ENCODE data around the gene VENTX.

DNA sequence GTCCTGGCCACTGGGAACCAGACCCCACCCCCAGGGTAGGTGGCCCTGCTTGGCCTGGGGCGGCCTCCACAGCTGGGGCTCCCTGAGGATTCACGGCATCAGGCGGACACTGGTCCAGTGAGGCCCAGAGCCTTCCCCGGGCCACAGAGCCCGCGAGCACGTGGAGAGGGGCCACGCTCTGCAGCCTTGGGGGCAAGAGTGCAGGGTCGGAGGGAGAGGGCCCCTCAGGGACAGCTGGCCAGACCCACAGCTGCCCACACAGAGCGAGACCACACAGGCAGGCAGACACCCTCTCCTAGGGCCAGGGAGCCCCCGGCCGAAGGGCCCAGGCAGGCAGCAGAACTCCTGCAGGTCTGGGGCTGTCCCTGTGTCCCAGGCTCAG lies 10.7 kb downstream of the VENTX start:
- TF ChIP-seq POLR2A (IDR thresholded peaks at IDR 0.05; ENCODE audit: low read depth, low read length), result no peak
- TF ChIP-seq, protein P1, sequence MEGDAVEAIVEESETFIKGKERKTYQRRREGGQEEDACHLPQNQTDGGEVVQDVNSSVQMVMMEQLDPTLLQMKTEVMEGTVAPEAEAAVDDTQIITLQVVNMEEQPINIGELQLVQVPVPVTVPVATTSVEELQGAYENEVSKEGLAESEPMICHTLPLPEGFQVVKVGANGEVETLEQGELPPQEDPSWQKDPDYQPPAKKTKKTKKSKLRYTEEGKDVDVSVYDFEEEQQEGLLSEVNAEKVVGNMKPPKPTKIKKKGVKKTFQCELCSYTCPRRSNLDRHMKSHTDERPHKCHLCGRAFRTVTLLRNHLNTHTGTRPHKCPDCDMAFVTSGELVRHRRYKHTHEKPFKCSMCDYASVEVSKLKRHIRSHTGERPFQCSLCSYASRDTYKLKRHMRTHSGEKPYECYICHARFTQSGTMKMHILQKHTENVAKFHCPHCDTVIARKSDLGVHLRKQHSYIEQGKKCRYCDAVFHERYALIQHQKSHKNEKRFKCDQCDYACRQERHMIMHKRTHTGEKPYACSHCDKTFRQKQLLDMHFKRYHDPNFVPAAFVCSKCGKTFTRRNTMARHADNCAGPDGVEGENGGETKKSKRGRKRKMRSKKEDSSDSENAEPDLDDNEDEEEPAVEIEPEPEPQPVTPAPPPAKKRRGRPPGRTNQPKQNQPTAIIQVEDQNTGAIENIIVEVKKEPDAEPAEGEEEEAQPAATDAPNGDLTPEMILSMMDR (conservative IDR thresholded peaks at IDR 0.05; ENCODE audit: low read depth, low read length), result no peak
- no peak for TF ChIP-seq MXI1 (IDR thresholded peaks at IDR 0.05; ENCODE audit: borderline replicate concordance, low read depth, low read length)
- TF ChIP-seq SMC3 (IDR thresholded peaks at IDR 0.05; ENCODE audit: low read depth, low read length), result no peak
- no peak for TF ChIP-seq FOS (IDR thresholded peaks at IDR 0.05; ENCODE audit: low read depth, low read length)
- TF ChIP-seq, protein P2, sequence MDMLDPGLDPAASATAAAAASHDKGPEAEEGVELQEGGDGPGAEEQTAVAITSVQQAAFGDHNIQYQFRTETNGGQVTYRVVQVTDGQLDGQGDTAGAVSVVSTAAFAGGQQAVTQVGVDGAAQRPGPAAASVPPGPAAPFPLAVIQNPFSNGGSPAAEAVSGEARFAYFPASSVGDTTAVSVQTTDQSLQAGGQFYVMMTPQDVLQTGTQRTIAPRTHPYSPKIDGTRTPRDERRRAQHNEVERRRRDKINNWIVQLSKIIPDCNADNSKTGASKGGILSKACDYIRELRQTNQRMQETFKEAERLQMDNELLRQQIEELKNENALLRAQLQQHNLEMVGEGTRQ (IDR thresholded peaks at IDR 0.05; ENCODE audit: low read depth, low read length), result no peak
- no peak for TF ChIP-seq NFE2L2 (IDR thresholded peaks at IDR 0.05; ENCODE audit: low read depth, low read length)
- no peak for TF ChIP-seq CHD1 (IDR thresholded peaks at IDR 0.05; ENCODE audit: low read depth, low read length)
- no peak for TF ChIP-seq CEBPB (IDR thresholded peaks at IDR 0.05; ENCODE audit: low read depth, low read length)
- TF ChIP-seq RAD21 (IDR thresholded peaks at IDR 0.05; ENCODE audit: low read length), result no peak
- TF ChIP-seq, protein P3, sequence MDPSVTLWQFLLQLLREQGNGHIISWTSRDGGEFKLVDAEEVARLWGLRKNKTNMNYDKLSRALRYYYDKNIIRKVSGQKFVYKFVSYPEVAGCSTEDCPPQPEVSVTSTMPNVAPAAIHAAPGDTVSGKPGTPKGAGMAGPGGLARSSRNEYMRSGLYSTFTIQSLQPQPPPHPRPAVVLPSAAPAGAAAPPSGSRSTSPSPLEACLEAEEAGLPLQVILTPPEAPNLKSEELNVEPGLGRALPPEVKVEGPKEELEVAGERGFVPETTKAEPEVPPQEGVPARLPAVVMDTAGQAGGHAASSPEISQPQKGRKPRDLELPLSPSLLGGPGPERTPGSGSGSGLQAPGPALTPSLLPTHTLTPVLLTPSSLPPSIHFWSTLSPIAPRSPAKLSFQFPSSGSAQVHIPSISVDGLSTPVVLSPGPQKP (IDR thresholded peaks at IDR 0.05; ENCODE audit: borderline replicate concordance, low read depth, low read length), result no peak
- TF ChIP-seq RCOR1 (IDR thresholded peaks at IDR 0.05; ENCODE audit: insufficient replicate concordance, low read length), result no peak
- no peak for TF ChIP-seq RFX5 (IDR thresholded peaks at IDR 0.05; ENCODE audit: low read depth, low read length)
